Psoas muscle (tissue), 8 donors: ENCODE results near the gene PAM. TPM values are rescaled to one million over a fixed set of nuclear protein-coding genes. Genes with fewer than 3 reads are reported as not detected.

Experiments
- ATAC-seq, 4 donors: fragments of 200-7000 bp; cut with Tn5 transposase; one replicate each; pipeline ENCODE4 v1.9.1; 2020; ENCODE audit warnings: moderate library complexity in 3 of 4, mild to moderate bottlenecking in 2 of 4
- DNase-seq, 2 donors: peaks; one replicate each; pipeline ENCODE4 v3.0.0-alpha.2; 2020
- H3K27ac ChIP-seq: fragments of 200-600 bp; one replicate; pipeline ENCODE4 v1.8.0; 2022
- H3K27me3 ChIP-seq, 3 donors: fragments of 200-600 bp in 1 of 3; one replicate each; pipeline versions ENCODE4 v1.6.1 to v1.8.0; 2013 to 2022; ENCODE audit warnings: low read length in 2 of 3, mild to moderate bottlenecking in 2 of 3, moderate library complexity in 1 of 3; ENCODE audit not compliant: insufficient read depth in 3 of 3
- H3K36me3 ChIP-seq, 2 donors: fragments of 200-600 bp in 1 of 2; one replicate each; pipeline versions ENCODE4 v1.6.1 to v1.8.0; 2013 to 2022; ENCODE audit warnings: low read depth in 1 of 2, mild to moderate bottlenecking in 1 of 2, moderate library complexity in 1 of 2; ENCODE audit not compliant: insufficient read depth in 1 of 2
- H3K4me1 ChIP-seq: fragments of 200-600 bp; one replicate; pipeline ENCODE4 v1.8.0; 2022
- H3K4me3 ChIP-seq: fragments of 200-600 bp; one replicate; pipeline ENCODE4 v1.8.0; 2022; ENCODE audit warnings: mild to moderate bottlenecking
- H3K9me3 ChIP-seq: fragments of 200-600 bp; one replicate; pipeline ENCODE4 v1.8.0; 2022
- WGBS, 3 donors: extraction: QIAGEN DNeasy Blood & Tissue Kit; methylation state at CpG; one replicate each; pipeline versions ENCODE4 v1.1.6 to v1.1.7; 2013; 5-methylcytosine and 5-hydroxymethylcytosine counted together
- intact Hi-C, 2 donors: fragments of 100-400 bp; cut with DNase I; formaldehyde crosslinking; loops; one replicate each; pipeline versions ENCODE4 v1.11.0 to v1.14.2; 2022
- polyA plus RNA-seq, 3 donors: library from polyadenylated mRNA; stranded (reverse); fragments of 200-250 nt; gene quantifications; one replicate each; pipeline ENCODE4 v1.2.3, GENCODE V29; 2013
- total RNA-seq, 4 donors: library from RNA; stranded (reverse); fragmentation: NEBNext Ultra II Directional in 2 of 4; extraction: Animal tissue kit (Norgen Biotek cat#: 25700) in 2 of 4; gene quantifications; one replicate each; pipeline versions ENCODE4 v1.2.1 to v1.2.4, GENCODE V29; 2021 to 2023
- TF ChIP-seq, protein P1 (sequence below): fragments of 200-600 bp; IDR thresholded peaks from one replicate; pipeline ENCODE4 v1.8.0; 2022; ENCODE audit warnings: antibody characterized with exemption
- donor health status: healthy with polysubstance abuse.
- donor health status: DM: no; HTN: no; CAD: no; lungs with moderate emphysema.
- donor health status: Bipolar disorder and iron deficiency.
- donor health status: healthy.
- donor health status: DM: yes; HTN: yes; CAD: no.
- donor health status: DM: no; HTN: no; CAD: no.
- donor health status: DM: no; HTN: no; CAD: no.
- donor health status: DM: yes; HTN: yes; CAD: no.

The PAM gene
- total and polyA plus RNA-seq, 7 donors, result 29.5 to 279 (median 191) TPM

DNA sequence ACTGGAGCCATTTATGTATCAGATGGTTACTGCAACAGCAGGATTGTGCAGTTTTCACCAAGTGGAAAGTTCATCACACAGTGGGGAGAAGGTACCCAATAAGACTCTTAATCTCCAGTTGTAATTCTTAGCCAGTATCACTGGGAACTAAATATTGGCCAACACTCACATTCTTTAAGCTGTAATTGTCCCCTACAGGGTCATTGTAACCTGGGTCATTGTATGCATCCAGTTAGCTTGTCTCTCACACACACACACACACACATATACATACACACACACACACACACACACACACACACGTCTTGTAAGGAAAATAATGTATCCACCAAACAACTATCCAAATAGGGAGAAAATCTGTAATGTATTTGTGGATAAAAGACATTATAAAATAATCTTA lies 251.8 kb downstream of the PAM start:
- Histone ChIP-seq H3K27me3 (no peaks in the 10 kb centered on the region), H3K4me1 (no peaks in the 10 kb centered on the region), H3K36me3 (peaks cover 2 to 82% of the 10 kb centered on the region in 2 donors), H3K27ac (no peak overlapping the region), H3K9me3 (no peaks in the 10 kb centered on the region), H3K4me3 (no peak overlapping the region)
- DNase-seq (no peak), ATAC-seq (no peak)
- TF ChIP-seq, protein P1, sequence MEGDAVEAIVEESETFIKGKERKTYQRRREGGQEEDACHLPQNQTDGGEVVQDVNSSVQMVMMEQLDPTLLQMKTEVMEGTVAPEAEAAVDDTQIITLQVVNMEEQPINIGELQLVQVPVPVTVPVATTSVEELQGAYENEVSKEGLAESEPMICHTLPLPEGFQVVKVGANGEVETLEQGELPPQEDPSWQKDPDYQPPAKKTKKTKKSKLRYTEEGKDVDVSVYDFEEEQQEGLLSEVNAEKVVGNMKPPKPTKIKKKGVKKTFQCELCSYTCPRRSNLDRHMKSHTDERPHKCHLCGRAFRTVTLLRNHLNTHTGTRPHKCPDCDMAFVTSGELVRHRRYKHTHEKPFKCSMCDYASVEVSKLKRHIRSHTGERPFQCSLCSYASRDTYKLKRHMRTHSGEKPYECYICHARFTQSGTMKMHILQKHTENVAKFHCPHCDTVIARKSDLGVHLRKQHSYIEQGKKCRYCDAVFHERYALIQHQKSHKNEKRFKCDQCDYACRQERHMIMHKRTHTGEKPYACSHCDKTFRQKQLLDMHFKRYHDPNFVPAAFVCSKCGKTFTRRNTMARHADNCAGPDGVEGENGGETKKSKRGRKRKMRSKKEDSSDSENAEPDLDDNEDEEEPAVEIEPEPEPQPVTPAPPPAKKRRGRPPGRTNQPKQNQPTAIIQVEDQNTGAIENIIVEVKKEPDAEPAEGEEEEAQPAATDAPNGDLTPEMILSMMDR, result no peak
- intact Hi-C loops, result no loop called here
- 57 to 69% (median 59%) methylated on average over 1 of the region's 1 CpG for whole genome bisulfite sequencing, 3 donors

DNA sequence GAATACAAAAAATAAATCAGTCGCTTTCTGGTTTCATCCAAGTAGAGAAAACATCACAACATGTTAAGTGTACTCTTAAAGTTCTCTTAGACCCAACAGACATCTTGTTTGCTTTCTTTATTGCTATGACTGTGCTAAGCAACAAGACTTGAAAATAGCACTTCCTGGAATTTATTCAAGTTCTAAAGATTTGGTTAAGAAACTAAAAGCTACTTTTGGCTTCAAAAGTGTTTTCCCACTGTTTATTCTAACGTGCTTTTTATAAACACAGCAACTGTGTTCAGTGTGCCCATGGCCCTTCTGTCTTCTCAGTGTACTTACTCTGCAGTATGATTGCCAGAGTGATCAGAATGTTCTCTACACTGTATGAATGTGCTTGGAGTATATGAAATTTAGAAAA lies 255.1 kb downstream of the PAM start:
- peaks cover 0 to 70% of the 10 kb centered on the region in 2 donors for H3K36me3 ChIP-seq
- 54 to 66% (median 58%) methylated on average over 2 of the region's 2 CpGs for WGBS, 3 donors

DNA sequence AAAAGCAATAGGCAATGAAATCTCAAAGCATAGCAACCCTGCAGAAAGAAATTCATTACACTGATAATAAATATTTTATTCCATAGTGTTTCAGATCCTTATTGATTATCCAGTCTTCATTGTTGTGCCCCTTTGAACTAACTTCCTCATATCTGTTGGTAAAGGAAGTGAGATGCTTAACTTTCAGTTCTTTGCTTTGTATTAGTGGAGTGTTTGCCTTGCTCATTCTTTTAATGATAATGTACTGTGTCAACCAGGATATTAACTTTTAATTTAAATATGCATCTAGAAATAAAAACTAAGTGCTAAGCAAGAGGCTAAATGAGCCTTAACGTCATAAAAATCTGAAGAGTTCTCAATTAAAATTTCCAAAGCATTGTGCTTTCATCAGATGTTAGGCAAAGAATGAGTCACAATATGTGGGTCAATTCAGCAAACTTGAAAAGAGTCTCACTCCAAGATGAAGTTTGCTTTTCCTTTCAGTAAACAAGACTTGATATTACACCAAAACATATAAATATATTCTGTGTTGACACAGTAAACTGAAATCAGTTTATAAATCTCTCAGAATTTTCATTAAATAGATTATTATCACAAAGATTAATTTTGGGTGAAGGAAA lies 258.9 kb downstream of the PAM start:
- H3K4me1 ChIP-seq, result no peaks in the 10 kb centered on the region
- TF ChIP-seq, protein P1, result no peak
- H3K27me3 ChIP-seq, result no peaks in the 10 kb centered on the region
- intact Hi-C loops, result no loop called here
- H3K27ac ChIP-seq, result no peak overlapping the region
- no peak overlapping the region for H3K4me3 ChIP-seq
- peaks cover 4% of the 10 kb centered on the region for H3K9me3 ChIP-seq
- H3K36me3 ChIP-seq, result peaks cover 0 to 71% of the 10 kb centered on the region in 2 donors
- no peak for ATAC-seq
- DNase-seq, result no peak
- 0 to 94% (median 63%) methylated on average over 1 of the region's 1 CpG for WGBS, 3 donors

More for the DNA sequence above, 255.1 kb downstream of the PAM start:
- intact Hi-C loops, result no loop called here
- ATAC-seq, result no peak
- Histone ChIP-seq H3K27ac (no peak overlapping the region), H3K4me1 (no peaks in the 10 kb centered on the region), H3K4me3 (no peak overlapping the region), H3K27me3 (no peaks in the 10 kb centered on the region), H3K9me3 (peaks cover 4% of the 10 kb centered on the region)
- no peak for DNase-seq
- TF ChIP-seq, protein P1, result no peak

DNA sequence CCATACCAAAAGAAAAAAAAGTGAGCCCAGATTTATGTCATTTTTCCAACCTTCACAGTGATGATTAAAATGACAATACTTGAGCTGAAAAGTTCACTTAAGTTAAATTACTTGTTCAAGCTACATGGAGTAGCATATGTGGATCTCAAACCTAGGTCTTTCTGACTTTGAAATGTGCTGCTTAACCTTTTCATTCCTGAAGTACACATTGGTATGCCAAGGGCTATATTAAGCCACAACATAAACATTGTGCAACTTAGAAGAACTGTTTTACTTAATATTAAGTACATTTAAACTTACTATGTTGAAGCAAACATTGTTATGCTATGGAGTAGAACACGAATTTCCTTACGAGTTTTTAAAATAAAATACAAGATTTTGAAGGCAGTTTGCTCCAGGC lies 259.9 kb downstream of the PAM start:
- 91 to 93% (median 93%) methylated on average over 2 of the region's 2 CpGs for WGBS, 3 donors
- no peak for ATAC-seq
- TF ChIP-seq, protein P1, result no peak
- no peaks in the 10 kb centered on the region for H3K4me1 ChIP-seq
- peaks cover 0 to 72% of the 10 kb centered on the region in 2 donors for H3K36me3 ChIP-seq
- intact Hi-C loops, result no loop called here
- no peak overlapping the region for H3K27ac ChIP-seq
- no peak for DNase-seq
- H3K9me3 ChIP-seq, result peaks cover 4% of the 10 kb centered on the region
- no peak overlapping the region for H3K4me3 ChIP-seq
- H3K27me3 ChIP-seq, result no peaks in the 10 kb centered on the region

DNA sequence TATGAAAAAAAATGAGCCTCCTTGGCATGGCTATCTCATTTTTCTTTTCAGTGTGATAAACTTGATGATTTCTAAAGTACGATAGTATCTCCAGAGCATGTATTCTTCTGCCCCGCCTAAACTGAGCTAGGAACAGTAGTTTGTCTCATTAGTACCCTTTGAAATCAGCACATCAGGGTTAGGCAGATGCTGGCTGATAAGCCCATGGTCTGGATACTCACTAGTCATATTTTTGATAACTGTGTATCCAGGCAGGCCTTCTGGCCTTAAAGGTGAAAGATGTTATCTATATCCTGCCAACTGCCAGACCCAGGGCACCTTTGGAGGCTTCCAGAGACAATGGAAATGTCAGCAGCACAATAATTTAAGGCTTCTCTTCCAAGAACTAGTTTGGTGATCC lies 261.1 kb downstream of the PAM start:
- TF ChIP-seq, protein P1, result no peak
- H3K4me3 ChIP-seq, result no peak overlapping the region
- intact Hi-C loops, result no loop called here
- H3K9me3 ChIP-seq, result peaks cover 4% of the 10 kb centered on the region
- no peak for DNase-seq
- ATAC-seq, result no peak
- H3K27ac ChIP-seq, result no peak overlapping the region
- H3K27me3 ChIP-seq, result no peaks in the 10 kb centered on the region
- H3K4me1 ChIP-seq, result no peaks in the 10 kb centered on the region
- 83 to 89% (median 87%) methylated on average over 2 of the region's 2 CpGs for WGBS, 3 donors
- H3K36me3 ChIP-seq, result peaks cover 0 to 74% of the 10 kb centered on the region in 2 donors
